NCI-H446 treated with DMSO at 0.1 percent for 48 hours (cell line): Measurements from ENCODE around the gene APBB2.

ENCODE experiments used
- DNase-seq: peaks from one replicate; lab custom pipeline; 2025; lab: John Stamatoyannopoulos, UW

APBB2 gene

DNA sequence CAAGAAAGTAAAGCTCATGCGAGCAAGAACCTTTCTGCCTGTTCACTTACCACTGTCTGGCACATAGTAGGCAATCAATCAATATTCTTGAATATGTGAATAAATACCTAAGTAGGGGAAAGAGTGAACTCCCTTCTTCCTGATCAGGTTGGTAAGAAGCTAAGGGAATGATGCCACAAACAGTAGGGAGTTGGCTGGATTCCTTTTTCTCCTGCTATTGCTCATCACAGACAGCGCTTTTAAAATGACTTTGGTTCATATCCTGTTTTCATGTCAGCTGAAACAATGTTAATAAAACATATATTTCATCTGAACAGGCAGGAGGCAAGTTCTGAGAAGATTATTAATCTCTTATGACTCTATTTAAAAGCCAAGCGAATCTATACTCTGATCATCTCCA lies 365.4 kb downstream of the APBB2 start:
- no peak for DNase-seq

DNA sequence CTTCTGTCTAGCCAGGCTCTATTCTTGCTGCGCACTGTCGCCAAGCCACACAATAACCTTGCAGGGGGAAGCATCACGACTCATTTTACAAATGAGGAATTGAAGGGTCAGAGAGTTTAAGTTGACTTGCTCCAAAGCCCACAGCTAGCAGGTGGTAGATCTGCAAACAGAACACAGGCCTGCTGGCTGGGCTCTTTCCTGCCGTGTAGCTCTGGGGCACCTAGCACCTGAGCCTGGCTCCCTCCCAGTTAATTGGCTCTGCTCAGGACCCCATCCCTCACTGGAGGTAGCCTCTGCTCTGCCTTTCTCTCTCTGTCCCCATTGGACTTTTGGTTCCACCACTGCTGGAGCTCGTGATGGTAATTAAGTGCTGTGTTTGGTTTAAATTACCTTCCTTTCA lies 366.1 kb downstream of the APBB2 start:
- DNase-seq = no peak

DNA sequence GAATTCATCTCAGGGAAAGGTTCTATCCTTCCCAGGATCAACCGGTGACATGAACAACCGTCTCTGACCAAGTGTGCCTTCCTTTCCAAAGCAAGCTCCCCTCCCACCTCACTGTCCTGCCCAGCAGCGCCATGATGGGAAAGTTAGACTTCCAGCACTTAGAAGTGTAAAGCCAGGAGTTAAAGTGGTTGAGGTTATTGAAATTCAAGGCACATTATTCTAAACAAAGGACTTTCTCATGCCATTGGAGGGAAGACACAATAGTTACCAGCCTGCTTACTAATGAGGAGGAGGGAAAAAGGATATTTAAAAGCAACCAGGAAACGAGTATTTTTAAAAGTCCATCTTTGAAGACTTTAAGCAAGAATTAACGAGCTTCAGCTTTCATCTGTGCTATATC lies 367.8 kb downstream of the APBB2 start:
- no peak for DNase-seq

DNA sequence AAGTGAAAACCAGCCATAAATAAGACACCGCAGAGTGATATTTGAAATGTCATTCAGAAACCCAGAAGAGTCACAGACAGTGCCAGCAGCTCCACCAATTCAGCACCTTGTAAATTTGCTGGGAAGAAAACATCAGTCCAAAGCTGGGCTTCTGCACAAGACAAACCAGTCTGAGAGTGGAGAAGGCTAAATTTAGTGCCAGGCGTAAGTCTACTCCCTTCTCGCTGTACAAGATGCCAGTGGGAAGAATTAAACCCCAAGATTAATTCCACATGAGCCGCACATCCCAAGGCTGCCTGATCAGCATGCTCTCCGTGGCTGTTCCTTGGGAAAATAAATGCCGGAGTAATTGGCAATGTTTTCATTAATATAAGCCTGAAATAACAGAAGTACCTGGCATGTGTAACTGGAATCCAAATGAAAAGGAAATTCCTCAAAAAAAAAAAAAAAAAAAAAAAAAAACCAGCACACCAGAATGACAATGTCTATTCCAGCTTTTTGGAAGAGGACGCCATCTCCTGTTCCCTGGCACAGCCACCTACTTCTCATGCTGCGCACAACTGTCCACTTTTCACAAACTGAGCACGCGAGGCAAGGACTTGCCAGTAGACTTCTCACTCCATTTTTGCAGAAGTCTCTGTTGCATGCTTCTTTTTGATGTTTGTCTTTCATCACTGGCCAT lies 369.0 kb downstream of the APBB2 start:
- no peak for DNase-seq

DNA sequence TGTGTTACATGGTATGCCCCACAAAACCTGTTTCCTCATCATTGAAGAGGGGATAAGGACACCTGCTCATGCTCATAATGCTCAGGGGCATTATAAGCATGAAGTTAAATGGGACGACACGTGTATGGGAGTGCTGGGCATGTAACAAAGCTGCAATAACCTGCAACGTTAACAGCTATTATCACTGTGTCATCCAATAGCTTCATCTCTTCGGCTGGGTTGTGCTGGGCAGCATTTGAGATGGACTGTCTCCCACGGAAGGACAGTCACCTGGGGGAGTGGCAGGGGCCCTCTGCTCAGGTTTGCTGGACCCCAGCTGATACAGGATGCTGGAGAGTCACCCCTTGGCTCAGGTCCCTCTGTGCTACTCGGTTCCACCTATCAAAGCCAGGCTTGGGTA lies 370.1 kb downstream of the APBB2 start:
- no peak for DNase-seq

DNA sequence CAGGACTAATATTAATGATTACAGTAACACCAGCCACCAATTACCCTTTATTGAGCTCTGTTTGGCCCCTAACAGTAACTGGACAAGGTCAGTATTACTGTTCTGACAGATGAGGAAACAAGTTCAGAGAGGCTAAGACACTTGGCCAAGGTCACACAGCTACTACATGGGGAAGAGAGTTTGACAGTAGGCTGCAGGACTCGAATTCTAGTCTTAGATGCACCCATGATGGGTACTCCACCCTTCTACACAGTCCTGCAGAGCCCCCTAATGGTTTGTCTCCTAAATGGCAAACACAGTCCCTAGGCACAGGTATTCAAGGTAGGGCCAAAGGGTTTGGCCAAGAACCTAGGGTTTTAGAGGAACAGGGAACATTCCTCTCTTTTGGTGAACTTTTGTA lies 370.6 kb downstream of the APBB2 start:
- no peak for DNase-seq

DNA sequence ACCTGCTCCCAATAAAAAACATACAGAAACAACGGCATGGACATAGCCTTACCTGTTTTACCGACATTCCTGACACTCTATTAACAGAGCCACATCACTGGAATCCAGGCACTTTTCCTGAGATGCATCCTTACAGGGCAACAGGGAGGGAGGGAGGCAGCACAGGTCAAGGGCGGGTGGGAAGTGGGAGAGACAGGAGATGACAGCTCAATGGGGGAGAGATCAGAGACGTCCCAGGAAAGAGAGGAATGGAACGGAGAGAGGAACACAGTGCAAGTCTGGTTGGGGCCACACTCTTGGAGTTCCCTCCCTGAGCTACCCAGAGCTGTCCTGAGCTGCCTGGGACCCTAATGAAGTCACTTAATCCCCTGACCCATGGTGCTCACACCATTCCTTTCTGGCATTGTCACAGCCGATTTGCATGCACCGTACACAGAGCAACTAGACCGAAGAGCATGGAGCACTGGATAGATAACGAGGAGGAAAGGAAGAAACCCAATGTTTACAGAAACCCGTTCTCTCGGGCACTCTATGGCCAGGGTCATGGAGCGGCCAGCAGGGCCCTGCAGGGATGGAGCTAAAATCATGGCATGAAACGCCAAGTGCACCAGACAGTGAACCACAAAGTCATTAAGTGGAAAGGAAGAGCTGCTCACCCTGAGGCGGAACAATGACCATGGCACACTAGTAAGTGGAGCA lies 371.5 kb downstream of the APBB2 start:
- no peak for DNase-seq

DNA sequence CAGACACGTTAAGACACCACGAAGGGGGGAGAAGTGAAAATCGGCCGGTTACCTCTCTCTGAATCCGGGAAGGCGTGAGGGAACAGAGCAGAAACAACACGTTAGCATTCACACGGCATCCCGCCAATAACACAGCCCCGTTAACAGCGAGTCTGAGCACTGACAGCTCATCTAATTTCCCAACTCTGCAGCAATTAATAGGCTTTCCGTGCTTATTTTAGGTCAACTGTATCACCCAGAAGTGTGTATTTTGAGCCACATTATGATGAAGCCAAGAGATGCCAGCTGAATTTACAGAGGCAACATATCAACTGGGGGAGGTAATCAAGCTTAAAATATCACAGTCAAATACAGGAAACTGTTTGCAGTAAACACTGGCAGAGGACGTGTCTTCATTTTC lies 372.0 kb downstream of the APBB2 start:
- DNase-seq = no peak

DNA sequence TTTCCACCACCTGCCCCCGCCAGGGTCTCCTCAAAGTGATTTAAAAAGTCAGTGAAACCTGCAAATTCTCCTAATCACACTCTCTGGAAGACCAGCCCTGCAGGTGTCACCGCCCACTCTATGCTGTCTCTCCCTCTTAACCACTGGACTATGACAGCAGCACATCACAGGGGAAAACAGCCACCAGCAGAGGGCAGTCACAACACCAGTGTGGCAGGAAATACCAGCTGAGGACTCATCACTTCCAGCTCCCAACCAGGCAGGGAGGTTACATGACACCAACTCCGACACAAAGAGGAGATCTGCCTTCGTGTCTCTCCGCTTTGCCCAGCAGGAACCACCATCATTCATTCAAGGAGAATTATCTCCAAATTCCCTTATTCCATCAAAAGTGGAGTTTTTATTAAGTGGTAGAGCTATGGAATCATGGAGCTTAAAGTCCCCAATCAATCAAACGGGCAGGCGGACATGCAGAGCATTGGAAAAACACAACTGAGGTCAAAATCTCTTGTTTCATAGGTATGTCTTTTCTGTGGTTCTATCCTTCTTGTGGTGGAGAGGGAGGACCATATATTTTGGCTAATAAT lies 373.3 kb downstream of the APBB2 start:
- DNase-seq = no peak

DNA sequence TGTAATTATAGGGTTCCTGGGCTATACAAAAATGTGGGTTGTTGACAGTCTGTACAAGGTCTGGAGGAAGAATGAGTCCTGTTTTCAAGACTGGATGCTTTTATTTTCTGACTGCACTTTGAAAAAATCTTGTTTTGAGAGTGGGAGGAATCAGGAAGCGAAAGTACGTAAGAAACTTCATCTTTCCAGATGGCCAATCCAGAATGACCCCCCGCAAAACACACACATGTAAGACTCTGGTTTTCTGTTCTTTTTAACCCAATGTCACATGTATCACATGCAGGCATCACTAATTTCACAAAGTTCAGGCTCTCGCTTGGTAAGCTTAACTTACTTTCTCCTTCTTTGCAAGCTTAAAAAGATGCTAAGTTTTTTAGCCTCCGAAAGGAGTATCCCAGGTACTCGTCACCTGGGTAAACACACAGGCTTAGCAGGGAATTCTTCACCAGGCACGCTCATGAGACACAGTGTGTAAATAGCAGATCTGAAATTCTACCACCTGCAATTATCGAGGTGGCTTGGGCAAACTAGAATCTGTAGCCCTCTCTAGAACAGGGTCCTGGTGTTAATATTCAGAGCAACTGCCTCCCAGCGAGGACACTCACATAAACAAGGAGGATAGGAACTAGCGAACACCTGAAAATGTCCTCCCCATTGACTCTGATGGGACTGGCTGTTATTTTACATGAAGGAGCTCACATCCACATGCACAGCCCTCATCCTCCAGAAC lies 373.9 kb downstream of the APBB2 start:
- DNase-seq = no peak

DNA sequence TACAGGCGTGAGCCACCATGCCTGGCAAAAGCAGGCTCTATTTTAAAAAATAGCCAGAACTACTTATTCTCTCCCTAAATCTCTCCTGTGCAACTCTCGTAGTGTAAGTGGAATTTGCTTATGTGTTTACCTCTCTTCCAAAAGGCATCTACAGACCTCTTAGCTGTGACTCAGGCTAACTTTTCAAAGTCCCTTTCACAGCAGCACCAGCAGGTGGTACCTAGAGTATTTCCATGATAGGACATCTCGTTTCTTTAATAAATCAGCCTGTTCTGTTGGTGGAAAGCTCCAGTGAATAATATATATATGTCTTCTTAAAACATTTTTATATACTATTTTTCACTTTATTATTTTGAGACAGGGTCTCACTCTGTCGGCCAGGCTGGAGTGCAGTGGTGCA lies 375.6 kb downstream of the APBB2 start:
- DNase-seq = no peak

DNA sequence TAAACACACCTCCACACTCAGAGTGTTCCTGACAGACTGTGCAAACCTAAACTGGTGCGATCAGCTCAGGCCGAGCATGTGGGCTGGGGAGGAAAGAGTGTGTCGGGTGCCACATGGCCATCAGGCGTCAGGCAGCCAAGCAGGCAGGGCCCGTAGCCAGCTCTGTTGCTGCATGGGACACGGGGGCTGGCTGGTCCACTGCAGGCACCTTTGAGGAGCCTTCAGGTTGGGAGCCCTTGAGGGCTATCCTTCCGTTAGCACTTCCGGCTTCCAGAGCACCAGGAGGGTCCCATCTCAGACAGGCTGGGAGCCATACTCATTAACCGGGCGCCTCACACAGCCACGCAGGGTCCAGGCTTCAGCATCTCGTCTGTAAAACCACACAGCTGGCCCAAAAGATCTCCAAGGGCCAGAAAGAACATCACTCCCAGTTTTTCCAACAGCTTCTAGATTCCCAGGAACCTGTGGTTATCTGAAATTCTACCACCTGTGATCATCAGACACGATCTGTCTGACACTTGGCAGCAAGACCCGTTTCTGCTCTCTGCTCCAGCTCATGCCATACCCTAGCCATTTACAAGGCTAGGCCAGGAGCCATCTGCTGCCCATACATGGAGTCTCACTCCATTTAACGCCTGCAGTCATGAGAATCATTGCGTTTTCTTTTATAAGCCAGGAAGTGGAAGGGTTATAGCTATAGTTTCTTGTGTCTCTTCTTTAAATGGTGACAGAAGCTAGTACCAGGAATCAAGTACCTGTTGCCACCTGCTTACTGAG lies 377.1 kb downstream of the APBB2 start:
- DNase-seq = no peak

DNA sequence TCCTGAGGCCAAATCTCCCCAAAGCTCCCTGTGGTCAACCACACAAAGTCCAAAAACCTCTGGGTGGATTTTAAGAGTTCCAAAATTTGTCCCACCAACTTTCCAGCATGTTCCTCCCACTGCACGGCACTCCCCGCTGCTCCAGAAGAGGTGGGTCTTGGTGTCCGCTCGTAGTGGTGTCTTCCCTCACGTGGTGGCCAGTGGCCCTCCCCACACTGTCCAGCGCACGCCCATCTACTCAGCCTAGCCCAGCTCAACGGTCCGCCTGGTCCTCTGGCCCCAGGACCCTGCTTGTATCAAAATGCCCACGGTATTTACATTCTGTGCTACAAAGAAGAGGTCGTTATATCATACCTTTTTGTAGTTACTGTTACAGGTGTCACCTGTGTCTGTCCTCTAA lies 381.1 kb downstream of the APBB2 start:
- DNase-seq = no peak

DNA sequence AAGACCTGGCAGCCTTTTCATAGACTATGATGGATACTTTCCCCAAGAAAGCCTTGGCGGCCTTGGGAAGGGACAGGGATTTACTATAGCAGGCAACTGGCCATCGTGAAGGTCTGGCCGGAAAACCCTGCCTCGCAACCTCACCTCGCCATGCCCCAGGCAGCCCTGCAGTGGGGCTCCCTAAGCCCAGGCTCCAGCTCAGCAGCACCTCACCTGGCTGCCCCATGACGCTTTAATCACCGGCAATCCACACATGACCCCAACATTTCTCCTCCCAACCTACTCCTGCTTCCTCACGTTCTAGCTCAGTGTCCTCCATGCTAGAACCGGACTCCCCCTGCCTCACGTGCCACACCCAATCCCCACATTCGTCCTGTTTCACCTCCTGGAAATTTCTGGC lies 382.2 kb downstream of the APBB2 start:
- no peak for DNase-seq

DNA sequence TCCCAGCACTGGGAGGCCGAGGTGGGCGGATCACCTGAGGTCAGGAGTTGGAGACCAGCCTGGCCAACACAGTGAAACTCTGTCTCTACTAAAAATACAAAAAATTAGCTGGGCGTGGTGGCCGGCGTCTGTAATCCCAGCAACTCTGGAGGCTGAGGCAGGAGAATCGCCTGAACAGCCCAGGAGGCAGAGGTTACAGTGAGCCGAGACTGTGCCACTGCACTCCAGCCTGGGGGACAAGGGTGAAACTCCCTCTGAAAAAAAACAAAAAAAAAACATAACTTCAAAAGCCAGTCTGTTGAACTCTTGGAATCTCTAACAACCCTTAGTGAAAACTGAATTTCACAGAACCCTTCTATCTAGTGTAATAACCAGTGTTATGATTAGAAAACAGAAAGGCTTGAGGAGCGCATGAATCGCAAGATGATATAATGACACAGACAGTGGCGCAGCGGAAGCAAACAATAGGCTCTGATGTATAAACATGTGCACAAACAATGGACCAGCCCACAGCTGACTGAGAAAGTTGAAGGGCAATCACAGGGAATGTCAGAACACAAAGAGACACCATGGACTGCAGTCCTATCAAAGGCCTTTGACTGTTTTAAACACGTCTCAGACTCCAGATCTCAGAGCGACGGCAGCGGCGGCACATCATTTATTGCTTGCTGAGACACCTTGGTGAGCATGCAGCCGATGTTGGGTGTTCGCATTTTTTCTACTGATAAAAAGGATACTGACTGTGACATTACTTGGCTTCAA lies 383.0 kb downstream of the APBB2 start:
- DNase-seq = no peak

DNA sequence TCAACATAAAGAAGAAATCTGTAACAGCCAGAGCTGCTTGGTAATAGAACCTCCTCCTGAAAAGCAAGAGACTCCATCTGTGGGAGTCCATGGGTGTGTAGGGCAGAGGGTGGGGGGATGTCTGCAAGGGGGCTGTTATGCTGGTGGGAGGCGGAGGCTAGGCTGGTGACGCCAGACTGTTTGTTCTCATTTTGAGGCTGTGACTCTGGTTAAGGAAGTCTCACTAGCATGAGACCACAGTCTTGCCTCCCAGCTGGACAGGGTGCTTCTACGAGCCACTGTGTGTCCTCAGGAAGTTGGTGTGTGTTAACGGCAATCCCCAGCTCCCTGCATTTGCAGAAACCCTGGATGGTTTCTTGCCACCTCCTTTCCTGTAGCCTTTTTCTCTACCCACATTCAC lies 384.8 kb downstream of the APBB2 start:
- no peak for DNase-seq

DNA sequence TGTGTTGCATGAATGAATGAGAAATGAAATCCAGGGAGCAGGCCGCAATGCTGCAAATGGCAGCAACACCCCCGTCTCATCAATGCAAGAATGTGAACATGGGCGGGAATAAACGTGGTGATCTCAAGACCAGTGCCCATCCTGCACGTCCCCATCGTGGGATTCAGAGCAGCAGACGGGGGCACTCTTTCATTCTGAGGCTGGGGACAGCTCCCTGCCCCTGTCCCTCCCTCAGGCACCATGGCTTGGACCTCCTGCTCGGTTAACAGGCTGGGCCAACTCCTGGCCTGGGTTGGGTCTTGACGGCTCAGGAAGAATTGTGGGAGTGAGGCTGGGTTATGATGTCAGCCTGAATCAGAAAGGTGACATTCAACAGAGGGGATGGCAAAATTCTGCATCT lies 385.7 kb downstream of the APBB2 start:
- DNase-seq = no peak

DNA sequence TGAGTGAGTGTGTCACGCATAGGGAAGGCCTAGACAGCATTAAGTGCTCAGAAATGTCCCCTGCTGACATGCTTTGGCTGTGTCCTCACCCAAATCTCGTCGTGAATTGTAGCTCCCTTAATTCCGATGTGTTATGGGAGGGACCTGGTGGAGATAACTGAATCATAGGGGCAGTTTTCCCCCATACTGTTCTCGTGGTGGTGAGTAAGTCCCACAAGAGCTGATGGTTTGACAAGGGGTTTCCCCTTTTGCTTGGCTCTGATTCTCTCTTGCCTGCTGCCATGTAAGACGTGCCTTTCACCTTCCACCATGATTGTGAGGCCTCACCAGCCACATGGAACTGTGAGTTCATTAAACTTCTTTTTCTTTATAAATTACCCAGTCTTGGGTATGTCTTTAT lies 386.6 kb downstream of the APBB2 start:
- no peak for DNase-seq

DNA sequence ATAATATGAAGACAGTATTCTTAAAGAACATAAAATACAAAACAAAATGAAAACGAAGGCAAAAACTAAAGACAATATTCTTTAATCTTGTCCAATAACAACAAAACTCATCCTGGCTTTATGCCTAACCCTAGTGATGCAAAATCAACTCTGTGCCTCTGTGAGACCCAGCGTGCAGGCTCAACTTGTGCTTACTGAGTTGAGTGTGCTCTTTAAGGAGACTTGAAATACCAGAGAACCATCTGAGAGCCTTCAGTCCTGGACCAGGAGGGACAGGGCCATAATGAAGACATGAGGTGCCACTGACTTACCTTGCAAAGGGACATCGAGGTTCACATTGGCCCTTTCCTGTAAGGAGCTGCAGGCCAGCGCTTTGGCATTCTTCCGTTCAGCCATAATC lies 387.5 kb downstream of the APBB2 start:
- DNase-seq = no peak

DNA sequence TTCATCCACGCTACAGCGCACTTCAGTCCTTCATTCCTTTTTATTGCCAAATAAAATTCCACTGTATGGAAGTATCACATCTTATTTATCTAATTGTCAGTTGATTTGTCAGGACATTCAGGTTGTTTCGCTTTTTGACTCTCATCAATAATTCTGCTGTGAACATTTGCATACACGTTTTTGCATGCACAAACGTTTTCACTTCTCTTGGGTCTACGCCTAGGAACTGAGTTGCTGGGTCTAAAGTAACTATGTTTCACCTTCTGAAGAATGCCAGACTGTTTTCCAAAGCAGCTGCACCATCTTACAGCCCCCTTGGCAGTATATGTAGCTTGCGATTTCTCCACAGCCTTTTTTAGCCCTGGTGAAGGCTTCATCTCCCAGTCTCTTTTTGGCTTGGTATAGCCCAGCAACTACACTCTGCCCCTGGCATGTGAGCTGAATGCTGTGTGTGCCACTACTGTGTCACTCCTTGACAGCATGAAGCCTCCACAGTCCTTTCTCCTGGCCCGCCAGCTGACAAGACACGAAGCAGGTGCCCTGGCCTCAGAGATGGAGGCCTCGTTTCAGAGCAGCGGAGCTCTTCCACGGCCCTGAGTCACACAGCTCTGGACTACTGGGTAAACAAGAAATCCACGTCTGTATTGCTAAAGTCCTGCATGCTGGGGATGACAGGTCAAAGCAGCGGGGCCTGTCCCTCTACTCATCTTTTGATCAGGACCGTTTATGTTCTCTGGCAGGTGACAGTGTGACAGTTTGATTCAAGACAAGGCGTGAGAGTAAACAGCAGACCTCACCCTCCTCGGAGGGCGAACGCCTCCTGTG lies 389.1 kb downstream of the APBB2 start:
- DNase-seq = no peak
